ENCODE results near the gene ZNF672.
"Not testable (repeated sequence)": the region's sequence is repeated elsewhere in the genome, so short reads cannot be mapped to it uniquely, and the experiment has no call there.

The ZNF672 gene

GRCh38 chr1:248886237-248886895 is 48.3 kb downstream of the ZNF672 start:
- no peak for DNase-seq (ENCODE audit: low read depth, low spot score)

- not testable (repeated sequence) for DNase-seq (ENCODE audit: low read depth, low spot score)
These were observed 51.9 kb downstream of the ZNF672 start for GRCh38 chr1:248889914-248890243.

- DNase-seq (ENCODE audit: low read depth, low spot score): no peak
These were observed 52.8 kb downstream of the ZNF672 start for GRCh38 chr1:248890549-248891498.

- no peak for DNase-seq (ENCODE audit: low read depth, low spot score)
These were observed 53.7 kb downstream of the ZNF672 start for GRCh38 chr1:248891758-248892157.

GRCh38 chr1:248892590-248892989 is 54.6 kb downstream of the ZNF672 start:
- DNase-seq (ENCODE audit: low read depth, low spot score): no peak

- no peak for DNase-seq (ENCODE audit: low read depth, low spot score)
These were observed 56.8 kb downstream of the ZNF672 start for GRCh38 chr1:248894837-248895236.

- no peak for DNase-seq (ENCODE audit: low read depth, low spot score)
These were observed 59.7 kb downstream of the ZNF672 start for GRCh38 chr1:248897412-248898337.
